ENCODE measurements around the gene ZGRF1. TPM values are rescaled to one million over a fixed set of nuclear protein-coding genes. Genes with fewer than 3 reads are reported as not detected.

ZGRF1 gene
- total and polyA plus RNA-seq, 3 donors from 2014 or later, result 6.4 to 25.7 (median 16.9) TPM

DNA sequence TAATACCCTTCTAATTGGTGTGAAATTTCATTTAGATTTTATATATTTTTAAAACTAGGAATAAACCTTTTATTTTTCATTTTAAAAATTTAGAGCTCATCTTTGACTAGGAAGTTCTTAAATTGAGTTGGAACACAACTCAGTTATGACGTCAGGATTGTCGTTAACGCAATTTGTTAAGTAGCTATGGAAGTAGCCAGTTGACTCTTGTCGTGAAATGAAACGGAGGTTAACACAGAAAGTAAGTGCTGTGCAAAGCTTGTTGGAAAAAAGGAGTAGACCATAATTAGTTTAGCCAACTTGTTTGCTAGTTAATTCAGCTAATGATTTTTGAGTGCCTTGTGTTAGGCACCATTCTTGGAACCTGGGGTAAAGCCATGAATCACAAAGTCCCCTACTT lies 18.6 kb upstream of the ZGRF1 start:
- H3K27ac ChIP-seq, result no peak overlapping the region
- no peak for DNase-seq
- no peaks in the 10 kb centered on the region for H3K4me1 ChIP-seq
- intact Hi-C loops (cut with DNase I; ENCODE audit: low total_unique reads), result no loop called here
- no peak overlapping the region for H3K4me3 ChIP-seq
- no peaks in the 10 kb centered on the region for H3K36me3 ChIP-seq (ENCODE audit: low read depth, missing control alignments)
- WGBS, 2 donors, result 77 to 80% methylated on average over 5 of the region's 5 CpGs
- no peaks in the 10 kb centered on the region for H3K27me3 ChIP-seq
- TF ChIP-seq, protein P1, sequence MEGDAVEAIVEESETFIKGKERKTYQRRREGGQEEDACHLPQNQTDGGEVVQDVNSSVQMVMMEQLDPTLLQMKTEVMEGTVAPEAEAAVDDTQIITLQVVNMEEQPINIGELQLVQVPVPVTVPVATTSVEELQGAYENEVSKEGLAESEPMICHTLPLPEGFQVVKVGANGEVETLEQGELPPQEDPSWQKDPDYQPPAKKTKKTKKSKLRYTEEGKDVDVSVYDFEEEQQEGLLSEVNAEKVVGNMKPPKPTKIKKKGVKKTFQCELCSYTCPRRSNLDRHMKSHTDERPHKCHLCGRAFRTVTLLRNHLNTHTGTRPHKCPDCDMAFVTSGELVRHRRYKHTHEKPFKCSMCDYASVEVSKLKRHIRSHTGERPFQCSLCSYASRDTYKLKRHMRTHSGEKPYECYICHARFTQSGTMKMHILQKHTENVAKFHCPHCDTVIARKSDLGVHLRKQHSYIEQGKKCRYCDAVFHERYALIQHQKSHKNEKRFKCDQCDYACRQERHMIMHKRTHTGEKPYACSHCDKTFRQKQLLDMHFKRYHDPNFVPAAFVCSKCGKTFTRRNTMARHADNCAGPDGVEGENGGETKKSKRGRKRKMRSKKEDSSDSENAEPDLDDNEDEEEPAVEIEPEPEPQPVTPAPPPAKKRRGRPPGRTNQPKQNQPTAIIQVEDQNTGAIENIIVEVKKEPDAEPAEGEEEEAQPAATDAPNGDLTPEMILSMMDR (IDR thresholded peaks at IDR 0.05), result no peak
- TF ChIP-seq POLR2A (IDR thresholded peaks at IDR 0.05), result no peak
- H3K9me3 ChIP-seq, result no peaks in the 10 kb centered on the region

DNA sequence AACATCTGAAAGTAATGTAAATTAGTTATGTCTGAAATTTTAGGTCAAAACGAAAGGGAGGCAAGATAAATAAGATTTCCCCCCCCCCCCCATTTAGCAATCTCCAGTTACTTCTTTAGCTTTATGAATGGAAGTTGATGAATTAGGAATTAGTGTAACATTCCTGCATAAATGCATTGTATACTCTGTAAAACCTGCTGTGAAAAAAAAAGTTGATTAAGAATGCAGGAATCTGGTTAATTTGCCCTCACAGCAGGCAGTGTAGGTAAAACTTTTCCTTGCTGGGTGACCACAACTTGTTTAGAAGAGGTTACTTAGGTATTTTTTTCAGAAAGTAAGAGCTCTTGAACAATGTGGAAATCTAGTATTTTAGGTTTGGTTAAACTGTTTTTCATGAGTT lies 15.5 kb upstream of the ZGRF1 start:
- DNase-seq, result no peak
- TF ChIP-seq POLR2A (IDR thresholded peaks at IDR 0.05), result no peak
- TF ChIP-seq, protein P1 (IDR thresholded peaks at IDR 0.05), result no peak
- 61 to 71% methylated on average over 1 of the region's 1 CpG for WGBS, 2 donors
- no peaks in the 10 kb centered on the region for H3K9me3 ChIP-seq
- no peaks in the 10 kb centered on the region for H3K36me3 ChIP-seq (ENCODE audit: low read depth, missing control alignments)
- H3K4me1 ChIP-seq, result no peaks in the 10 kb centered on the region
- intact Hi-C loops (cut with DNase I; ENCODE audit: low total_unique reads), result no loop called here
- no peaks in the 10 kb centered on the region for H3K27me3 ChIP-seq
- no peak overlapping the region for H3K4me3 ChIP-seq
- H3K27ac ChIP-seq, result no peak overlapping the region

DNA sequence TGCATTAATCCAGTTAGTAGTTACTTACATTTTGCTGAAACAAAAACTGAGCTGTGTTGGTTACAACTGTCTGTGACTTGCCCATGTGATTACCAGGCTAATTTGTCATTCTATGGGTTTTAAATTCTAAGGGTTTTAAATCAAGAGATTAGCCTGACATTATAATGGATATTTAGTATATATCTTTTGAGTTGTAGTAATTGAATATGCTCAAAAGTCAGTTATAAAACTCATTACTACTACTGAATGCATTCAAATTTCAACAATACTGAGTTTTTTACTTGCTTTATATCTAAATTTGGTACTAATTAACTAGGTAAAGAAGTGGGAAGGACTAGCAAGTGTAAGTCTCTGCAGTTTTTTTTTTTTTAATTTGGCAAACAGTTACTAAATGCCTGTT lies 14.9 kb upstream of the ZGRF1 start:
- Histone ChIP-seq H3K4me3 (no peak overlapping the region), H3K9me3 (no peaks in the 10 kb centered on the region), H3K27me3 (no peaks in the 10 kb centered on the region), H3K4me1 (no peaks in the 10 kb centered on the region), H3K36me3 (ENCODE audit: low read depth, missing control alignments) (no peaks in the 10 kb centered on the region), H3K27ac (no peak overlapping the region)
- TF ChIP-seq POLR2A (IDR thresholded peaks at IDR 0.05), result no peak
- TF ChIP-seq, protein P1 (IDR thresholded peaks at IDR 0.05), result no peak
- no peak for DNase-seq
- intact Hi-C loops (cut with DNase I; ENCODE audit: low total_unique reads), result no loop called here

DNA sequence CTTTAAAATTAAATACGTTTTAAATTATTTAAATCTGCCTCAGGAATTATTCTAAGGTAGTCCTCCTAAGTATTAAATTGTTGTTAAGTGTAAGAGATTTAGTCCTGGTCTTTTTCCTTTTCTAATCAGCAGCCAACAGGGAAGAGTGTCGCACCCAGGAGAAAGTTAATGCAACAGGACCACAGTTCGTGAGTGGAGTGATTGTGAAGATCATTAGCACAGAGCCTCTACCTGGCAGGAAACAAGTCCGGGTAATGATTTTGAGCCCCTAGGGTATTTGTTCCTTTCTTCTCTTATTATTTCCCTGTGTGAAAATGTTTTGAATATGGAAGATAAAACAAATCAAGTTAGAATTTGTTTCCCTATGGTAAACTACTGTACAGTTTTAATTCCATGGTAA lies 13.6 kb upstream of the ZGRF1 start:
- no peak for DNase-seq
- H3K4me3 ChIP-seq, result no peak overlapping the region
- intact Hi-C loops (cut with DNase I; ENCODE audit: low total_unique reads), result no loop called here
- no peak overlapping the region for H3K27ac ChIP-seq
- H3K27me3 ChIP-seq, result no peaks in the 10 kb centered on the region
- H3K9me3 ChIP-seq, result no peaks in the 10 kb centered on the region
- WGBS, 2 donors, result 65 to 72% methylated on average over 4 of the region's 4 CpGs
- no peaks in the 10 kb centered on the region for H3K36me3 ChIP-seq (ENCODE audit: low read depth, missing control alignments)
- TF ChIP-seq POLR2A (IDR thresholded peaks at IDR 0.05), result no peak
- TF ChIP-seq, protein P1 (IDR thresholded peaks at IDR 0.05), result no peak
- H3K4me1 ChIP-seq, result no peaks in the 10 kb centered on the region

DNA sequence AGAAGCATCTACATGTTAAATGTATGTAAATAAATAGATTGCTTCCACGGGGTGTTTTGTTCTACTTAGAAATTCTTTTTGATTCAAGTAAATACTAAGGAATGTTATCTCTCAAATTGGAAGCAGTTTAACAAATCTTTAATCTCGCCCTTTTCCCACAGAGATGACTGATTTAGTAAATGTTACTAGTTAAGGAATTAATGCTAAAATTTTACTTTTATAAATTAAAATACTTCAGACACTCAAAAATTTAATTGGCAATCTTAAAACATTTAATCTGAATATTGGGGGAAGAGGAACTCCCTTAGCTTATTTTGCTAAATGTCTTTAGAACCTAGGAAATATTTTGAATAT lies 12.3 kb upstream of the ZGRF1 start:
- intact Hi-C loops (cut with DNase I; ENCODE audit: low total_unique reads), result no loop called here
- no peak for TF ChIP-seq POLR2A (IDR thresholded peaks at IDR 0.05)
- TF ChIP-seq, protein P1 (IDR thresholded peaks at IDR 0.05), result no peak
- no peaks in the 10 kb centered on the region for H3K4me1 ChIP-seq
- no peaks in the 10 kb centered on the region for H3K27me3 ChIP-seq
- DNase-seq, result no peak
- H3K27ac ChIP-seq, result no peak overlapping the region
- WGBS, 2 donors, result 61 to 63% methylated on average over 2 of the region's 2 CpGs
- H3K9me3 ChIP-seq, result no peaks in the 10 kb centered on the region
- H3K36me3 ChIP-seq (ENCODE audit: low read depth, missing control alignments), result no peaks in the 10 kb centered on the region
- H3K4me3 ChIP-seq, result no peak overlapping the region
